H54 (cell line): ENCODE measurements around the gene ITPRID1.

Source experiments
- DNase-seq: peaks from one replicate; pipeline ENCODE4 v3.0.0; 2011; ENCODE audit warnings: low spot score, mixed read lengths; ENCODE audit not compliant: insufficient read length
- FAIRE-seq: peaks from 3 replicates; lab custom pipeline; 2011; peaks lifted over from hg19 to GRCh38; lab: Jason Lieb, UNC
- POLR2A ChIP-seq: IDR thresholded peaks from 2 replicates; pipeline ENCODE4 v1.6.1; 2011; ENCODE audit warnings: low read depth, mild to moderate bottlenecking, low read length

Gene ITPRID1

DNA sequence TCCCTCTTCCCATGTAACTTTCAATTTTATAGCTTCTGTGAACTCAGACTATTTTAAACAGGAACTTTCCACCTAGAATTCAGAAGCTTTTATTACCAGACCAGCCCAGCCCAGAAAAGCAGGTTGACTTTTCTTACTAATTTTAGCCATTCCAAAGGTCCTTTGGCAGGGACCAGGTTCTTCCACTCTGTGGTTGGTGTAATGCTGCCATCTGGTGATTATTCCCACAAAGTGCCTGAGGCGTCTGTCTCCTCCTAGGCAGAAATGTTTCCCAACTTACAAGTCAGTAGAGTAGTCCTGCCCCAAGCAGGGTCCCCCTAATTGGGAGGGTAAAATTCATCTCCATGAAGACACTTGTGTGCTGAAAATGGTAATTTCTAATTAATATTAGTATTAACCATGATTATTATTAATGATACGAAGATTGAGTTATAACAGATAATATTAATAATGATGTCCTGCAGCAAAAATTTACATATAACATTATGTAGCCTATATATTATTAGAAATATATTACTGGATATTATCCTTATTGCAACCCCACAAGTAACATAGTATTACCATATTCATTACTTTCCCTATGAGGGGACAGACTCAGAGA, 120.1 kb downstream of the ITPRID1 start:
- FAIRE-seq, result peak; percentile 93
- peak; percentile 54 for DNase-seq
- no peak for TF ChIP-seq POLR2A

DNA sequence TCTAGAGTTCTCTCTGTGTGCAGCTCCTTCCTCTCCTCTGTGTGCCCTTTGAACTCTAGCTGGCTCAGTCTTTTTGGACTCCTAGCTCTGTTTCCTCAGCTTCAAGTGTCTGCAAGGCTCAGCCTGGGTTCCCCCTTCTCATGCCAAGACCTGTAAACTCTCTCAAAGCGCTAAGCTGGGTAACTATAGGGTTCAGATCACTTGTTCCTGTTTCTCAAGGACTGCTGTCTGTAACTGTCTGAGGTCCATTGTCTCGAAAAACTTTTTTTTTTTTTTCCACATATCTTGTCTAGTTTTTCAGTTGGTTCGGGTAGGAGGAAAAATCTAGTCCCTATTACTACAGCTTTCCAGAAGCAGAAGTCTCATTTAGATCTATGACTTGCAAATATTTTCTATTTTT, 126.5 kb downstream of the ITPRID1 start:
- no peak for DNase-seq
- TF ChIP-seq POLR2A, result no peak
- no peak for FAIRE-seq

DNA sequence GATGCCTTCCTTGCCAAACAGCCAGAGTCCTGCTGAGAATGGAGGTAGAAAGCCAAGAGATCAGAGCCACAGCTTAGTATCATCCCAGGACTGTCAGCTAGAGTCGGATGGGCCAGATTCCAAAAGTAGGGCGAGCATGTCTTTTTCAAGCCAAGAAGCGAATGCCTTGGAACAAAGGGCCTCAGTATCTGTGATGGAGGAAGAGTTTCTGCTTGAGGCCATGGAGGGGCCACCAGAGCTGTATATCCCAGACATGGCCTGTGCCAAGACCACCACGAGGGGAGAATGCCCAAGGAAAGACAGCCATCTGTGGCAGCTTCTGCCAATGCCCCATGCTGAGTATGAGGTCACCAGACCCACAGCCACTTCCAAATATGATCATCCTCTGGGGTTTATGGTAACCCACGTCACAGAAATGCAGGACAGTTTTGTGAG, 128.8 kb downstream of the ITPRID1 start:
- FAIRE-seq, result no peak
- no peak for DNase-seq
- TF ChIP-seq POLR2A, result no peak

DNA sequence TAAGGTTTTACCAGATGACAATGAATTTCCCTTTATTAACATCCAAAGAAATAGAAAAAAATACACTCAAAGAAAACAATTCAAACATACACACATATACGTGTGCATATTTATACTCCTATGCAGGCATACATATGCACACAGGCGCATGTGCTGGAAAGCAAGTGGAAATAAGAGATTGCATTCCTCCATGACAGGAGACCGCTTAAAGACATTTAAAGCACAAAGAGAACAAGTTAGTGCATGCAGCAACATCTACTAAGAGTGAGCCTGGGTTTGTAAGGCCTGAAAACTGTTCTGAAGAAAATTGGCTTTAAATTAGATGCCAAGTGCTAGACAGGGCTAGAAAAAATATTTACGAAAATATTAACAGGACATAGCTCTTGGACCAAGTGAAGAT, 133.1 kb downstream of the ITPRID1 start:
- no peak for FAIRE-seq
- TF ChIP-seq POLR2A, result no peak
- DNase-seq, result no peak

DNA sequence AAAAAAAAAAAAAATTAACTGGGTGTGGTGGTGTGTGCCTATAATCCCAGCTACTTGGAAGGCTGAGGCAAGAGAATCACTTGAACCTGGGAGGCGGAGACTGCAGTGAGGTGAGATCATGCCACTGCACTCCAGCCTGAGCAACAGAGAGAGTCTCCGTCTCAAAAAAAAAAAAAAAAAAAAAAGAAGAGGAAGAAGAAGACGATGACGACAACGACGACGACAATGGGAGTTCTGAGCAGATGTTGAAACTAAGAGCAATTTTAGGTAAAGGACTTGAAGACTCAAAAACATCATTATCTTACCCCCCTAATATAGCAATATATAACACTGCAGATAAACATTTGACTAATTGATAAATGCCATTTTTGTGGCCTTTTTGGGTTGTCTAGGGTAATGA, 133.6 kb downstream of the ITPRID1 start:
- FAIRE-seq, result no peak
- no peak for DNase-seq
- TF ChIP-seq POLR2A, result no peak

DNA sequence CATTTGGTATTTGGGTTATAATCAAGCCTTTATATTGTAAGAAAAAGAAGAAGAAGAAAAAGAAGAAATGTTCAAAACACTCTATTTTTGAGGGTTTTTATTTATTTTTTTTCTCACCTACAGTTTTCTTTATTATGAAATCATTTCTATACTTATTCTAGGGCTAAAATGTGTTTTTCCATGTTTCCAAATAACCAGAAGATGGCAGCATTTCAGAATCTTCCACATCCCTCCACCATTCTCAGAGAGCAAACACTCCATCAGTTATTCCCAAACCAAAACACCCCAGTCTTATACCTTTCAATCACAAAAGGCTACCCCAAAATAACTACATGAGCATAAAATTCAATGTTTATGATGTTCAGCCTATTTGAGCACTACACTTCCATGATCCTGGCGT, 134.4 kb downstream of the ITPRID1 start:
- no peak for FAIRE-seq
- no peak for TF ChIP-seq POLR2A
- DNase-seq, result no peak

DNA sequence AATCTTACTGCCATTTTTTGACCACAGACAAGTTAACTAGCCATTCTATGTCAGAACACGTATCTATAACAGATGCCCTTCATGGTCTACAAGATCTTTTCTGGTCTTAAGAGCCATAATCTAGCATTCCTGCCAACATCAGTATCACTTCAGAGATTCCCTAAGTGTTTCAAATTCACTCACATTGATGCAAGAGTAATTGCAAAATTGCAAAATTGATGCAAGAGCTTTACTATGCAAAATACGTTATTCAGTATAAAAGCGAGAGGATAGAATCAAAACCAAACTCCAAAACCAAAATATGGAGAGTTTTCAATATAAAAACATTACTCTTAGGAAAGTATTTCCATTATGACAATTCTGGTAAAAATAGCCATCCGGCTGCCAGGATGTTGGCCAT, 135.0 kb downstream of the ITPRID1 start:
- no peak for TF ChIP-seq POLR2A
- DNase-seq (no peak), FAIRE-seq (no peak)

DNA sequence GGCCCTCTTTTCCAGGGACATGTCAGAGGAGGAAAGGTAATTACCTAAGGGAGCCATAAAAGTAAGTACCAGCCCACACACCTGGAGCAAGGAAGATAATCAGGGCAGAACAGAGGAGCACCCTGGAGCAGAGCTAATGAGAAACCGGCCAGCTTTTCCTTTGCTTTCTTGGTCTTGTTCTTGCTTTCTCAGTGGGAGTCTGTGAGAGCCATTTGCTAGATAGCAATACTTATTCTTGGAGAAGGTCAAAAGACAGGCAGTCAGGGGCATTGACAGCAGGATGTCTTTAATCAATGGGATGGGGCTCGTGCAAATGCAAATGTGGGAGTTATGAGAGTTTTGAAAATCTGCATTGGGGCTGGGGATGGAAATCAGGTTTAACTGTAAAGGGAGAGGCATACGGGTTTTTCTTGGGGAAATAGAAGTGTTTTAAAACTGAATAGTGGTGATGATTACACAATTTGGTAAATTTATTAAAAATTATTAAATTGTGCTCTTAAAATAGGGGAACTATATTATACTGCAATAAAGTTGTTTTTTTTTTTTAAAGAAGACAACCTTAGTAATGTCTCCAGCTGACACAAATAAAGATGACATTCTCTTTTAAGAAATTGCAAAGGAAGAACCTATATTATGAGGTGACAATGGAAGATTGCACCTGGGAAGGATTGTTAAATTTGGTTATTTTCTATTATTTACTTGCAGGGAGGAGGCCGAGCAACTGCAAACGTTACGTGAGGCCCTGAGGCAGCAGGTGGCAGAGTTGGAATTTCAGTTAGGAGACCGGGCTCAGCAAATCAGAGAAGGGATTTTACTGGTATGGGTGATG, 137.6 kb downstream of the ITPRID1 start:
- no peak for TF ChIP-seq POLR2A
- no peak for DNase-seq
- no peak for FAIRE-seq

DNA sequence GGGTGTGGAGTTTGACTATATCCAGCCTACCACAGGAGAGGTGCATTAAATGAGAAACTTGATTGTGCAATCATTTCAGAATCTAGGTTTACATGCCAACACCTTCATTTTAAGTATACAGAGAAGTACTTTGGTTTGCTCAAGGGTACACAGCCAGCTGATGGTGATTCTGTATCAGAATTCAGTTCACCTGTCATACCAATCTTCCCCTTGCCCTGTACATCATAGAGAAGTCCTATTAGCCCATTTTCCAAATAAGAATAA, 138.1 kb downstream of the ITPRID1 start:
- no peak for TF ChIP-seq POLR2A
- FAIRE-seq (no peak), DNase-seq (no peak)

DNA sequence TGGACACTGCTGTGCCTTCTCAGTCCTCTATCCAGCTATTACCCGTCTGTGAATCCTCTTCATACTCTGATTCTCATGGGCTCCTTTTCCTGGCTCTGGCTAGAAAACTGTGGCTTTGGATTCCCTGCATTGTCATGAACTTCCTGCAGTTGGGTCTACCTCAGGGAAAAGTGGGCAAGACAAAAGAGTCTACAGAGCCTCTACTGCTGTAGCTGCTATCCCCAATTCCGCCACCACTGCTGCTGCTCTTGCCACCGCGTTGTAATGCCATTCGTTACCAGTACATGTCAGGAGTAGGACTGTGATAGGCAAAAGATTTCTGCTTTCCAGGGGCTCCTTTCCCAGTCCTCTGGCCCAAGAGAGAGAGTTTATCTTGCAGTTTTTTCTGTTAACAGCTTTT, 149.2 kb downstream of the ITPRID1 start:
- no peak for FAIRE-seq
- no peak for TF ChIP-seq POLR2A
- DNase-seq, result no peak

DNA sequence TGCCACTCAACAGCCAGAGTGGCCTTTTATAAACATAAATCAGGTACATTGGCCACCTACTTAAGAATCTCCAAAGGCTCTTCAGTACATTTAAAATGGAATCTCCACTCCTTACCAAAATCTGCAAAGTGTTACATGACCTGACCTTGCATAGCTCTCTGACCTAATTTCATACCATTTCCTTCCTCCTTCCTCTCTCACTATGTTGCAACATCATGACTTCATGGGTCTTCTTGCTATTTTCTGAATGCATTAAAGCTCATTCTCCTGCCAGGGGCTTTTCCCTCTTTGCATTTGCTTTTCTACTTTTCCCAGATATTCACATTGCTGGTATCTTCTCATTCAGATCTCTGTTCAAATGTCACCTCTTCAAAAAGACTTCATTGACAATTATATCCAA, 151.0 kb downstream of the ITPRID1 start:
- no peak for FAIRE-seq
- DNase-seq, result no peak
- TF ChIP-seq POLR2A, result no peak

DNA sequence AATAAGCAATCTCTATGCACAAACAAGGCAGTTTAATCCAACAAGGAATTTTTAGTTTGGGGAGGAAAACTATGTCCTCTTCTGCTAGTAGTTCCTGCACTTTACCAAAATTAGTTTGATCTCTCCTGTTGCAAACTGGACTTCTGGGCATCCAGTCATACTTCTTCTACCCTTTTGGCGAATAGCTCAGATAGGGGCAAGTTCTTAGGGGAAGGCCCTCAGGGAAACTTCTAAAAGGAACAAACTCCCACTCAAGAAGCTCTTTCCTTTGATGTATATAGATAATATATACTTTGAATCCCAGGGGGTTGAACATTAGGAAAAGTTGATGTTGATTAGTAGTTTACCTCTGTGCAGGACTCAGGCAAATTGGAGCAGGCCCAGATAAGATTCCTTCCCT, 151.7 kb downstream of the ITPRID1 start:
- no peak for FAIRE-seq
- no peak for TF ChIP-seq POLR2A
- no peak for DNase-seq

DNA sequence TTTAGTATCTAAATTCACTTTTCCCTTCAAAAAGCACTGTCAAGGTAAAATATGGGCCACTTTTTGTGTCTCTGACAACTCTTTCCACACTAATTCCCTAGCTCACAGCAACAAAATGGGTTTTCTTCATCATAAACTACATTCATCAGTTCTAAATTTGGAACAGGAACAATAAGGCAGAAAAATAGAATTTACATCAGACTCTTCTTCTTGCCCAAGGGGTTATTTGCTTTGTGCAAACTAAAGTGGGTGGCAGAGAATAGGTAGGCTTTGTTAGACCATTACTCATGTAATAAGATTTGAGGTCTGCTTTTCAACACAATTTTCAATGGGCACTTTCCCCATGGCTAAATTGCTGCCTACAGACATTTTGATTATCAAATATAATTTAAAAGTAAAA, 155.6 kb downstream of the ITPRID1 start:
- TF ChIP-seq POLR2A, result no peak
- FAIRE-seq (no peak), DNase-seq (no peak)

DNA sequence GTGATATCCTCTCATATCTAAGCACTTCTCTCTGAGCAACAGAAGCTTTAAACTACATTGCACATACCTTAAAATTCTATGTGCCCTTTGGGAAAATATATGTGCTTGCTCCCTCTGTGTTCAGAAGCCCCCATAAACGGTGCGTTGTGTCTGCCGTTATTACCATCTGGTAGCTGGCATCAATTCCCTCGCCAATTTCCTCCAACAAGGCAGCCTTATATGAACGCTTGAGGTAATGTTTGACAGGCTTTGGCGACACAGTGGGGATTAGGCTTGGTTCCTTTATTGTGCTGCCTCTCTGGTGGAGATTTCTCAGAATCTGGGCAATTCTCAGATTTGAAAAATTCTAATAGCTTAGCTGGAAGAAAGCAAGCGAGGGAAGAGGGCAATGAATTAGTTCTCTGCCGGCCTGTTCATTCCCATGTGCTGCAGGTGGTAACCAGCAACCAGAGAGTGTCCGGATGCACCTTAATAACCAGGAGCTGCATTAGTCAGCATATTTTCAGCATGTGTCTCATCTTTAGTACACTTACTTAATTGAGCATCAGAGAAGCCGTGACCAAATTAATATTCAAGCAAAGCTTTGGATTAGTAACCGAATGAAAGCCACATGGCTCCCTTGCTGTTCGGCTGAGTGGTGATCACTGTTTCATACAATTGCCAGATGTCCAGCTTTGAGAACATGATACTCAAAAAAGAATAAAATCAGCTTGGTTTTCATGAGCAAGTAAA, 165.8 kb downstream of the ITPRID1 start:
- DNase-seq (no peak), FAIRE-seq (no peak)
- no peak for TF ChIP-seq POLR2A

DNA sequence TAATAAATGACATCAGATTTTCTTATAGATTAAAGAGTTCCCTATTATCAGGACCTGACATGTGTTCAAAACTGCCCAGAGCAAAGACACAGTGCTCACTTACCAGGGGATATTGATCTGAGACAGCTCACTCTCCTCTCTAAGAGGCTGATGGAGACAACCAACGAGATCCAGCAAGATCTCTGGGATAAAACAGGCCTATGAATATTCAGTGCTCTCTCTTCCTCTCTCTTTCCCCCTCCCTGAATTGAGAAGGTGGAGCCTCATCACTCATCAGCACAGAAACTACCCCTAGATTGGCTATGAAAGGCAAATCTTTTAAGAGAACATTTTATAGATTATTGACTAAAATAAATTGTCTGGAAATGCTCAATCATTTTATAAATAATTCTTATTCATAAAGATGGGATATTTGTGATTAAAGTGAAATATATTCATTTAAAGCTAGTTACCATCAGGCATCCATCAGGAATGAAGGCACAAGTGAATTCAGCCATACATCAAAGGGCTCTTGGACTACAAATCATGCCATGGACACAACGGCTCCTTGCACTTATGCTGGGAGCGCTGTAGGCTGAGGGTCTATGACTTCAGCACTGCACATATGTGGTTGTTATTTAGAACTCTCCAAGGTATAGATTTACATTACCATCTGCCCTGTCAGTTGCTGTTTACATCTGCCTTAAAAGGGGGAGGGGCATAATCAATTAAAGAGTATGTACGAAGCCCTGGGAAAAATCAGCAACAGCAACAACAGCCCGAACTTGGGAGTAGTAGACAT, 169.7 kb downstream of the ITPRID1 start:
- no peak for TF ChIP-seq POLR2A
- FAIRE-seq, result no peak
- DNase-seq, result no peak
